ENCODE data around the gene DENND10. TPM values are rescaled to one million over a fixed set of nuclear protein-coding genes. Genes with fewer than 3 reads are reported as not detected.

Gene DENND10
- polyA plus RNA-seq, 1 donor from 2014 or later, result 24.7 TPM

Other genes with a start within 250 kb of the DENND10 start
- not detected for gene NANOS1, start 74.4 kb upstream of the DENND10 start, polyA plus RNA-seq
- gene EIF3A, start 23.3 kb upstream of the DENND10 start, polyA plus RNA-seq, result 60.9 TPM
- gene SFXN4, start 61.6 kb downstream of the DENND10 start, polyA plus RNA-seq, result 22.2 TPM
- gene PRDX3, start 74.7 kb downstream of the DENND10 start, polyA plus RNA-seq, result 71.2 TPM
- gene GRK5, start 103.5 kb downstream of the DENND10 start, polyA plus RNA-seq, result 18.1 TPM